Smooth muscle cell (in vitro differentiated cells): ENCODE data around the gene NOTUM. TPM values are rescaled to one million over a fixed set of nuclear protein-coding genes. Genes with fewer than 3 reads are reported as not detected.

Experiments
- DNase-seq: peaks from one replicate; lab custom pipeline; 2025; ENCODE audit not compliant: unreplicated experiment; lab: John Stamatoyannopoulos, UW
- H2AFZ ChIP-seq: fragments of 200-600 bp; sonication (generic); 2 replicates; pipeline ENCODE4 v1.6.0; 2016; ENCODE audit warnings: antibody characterized with exemption, low read depth, mild to moderate bottlenecking
- H3F3A ChIP-seq: fragments of 200-600 bp; sonication (generic); 2 replicates; pipeline ENCODE4 v1.6.0; 2017; ENCODE audit warnings: antibody characterized with exemption, low read depth
- H3K27ac ChIP-seq: fragments of 200-600 bp; sonication (generic); 2 replicates; pipeline ENCODE4 v1.5.1; 2016; ENCODE audit warnings: low read depth, mild to moderate bottlenecking
- H3K27me3 ChIP-seq: fragments of 200-600 bp; sonication (generic); 2 replicates; pipeline ENCODE4 v1.6.1; 2016; ENCODE audit warnings: low read depth, mild to moderate bottlenecking
- H3K36me3 ChIP-seq: fragments of 200-600 bp; sonication (generic); 2 replicates; pipeline ENCODE4 v1.5.1; 2016; ENCODE audit warnings: low read depth
- H3K4me1 ChIP-seq: fragments of 200-600 bp; sonication (generic); 2 replicates; pipeline ENCODE4 v1.5.1; 2016; ENCODE audit warnings: low read depth
- H3K4me2 ChIP-seq: fragments of 200-600 bp; sonication (generic); 2 replicates; pipeline ENCODE4 v1.6.0; 2016; ENCODE audit warnings: mild to moderate bottlenecking
- H3K4me3 ChIP-seq: fragments of 200-600 bp; sonication (generic); 2 replicates; pipeline ENCODE4 v1.5.1; 2016; ENCODE audit warnings: mild to moderate bottlenecking
- H3K79me2 ChIP-seq: fragments of 200-600 bp; sonication (generic); 2 replicates; pipeline ENCODE4 v1.6.0; 2016; ENCODE audit warnings: low read depth, mild to moderate bottlenecking
- H3K9ac ChIP-seq: fragments of 200-600 bp; sonication (generic); 2 replicates; pipeline ENCODE4 v1.6.0; 2016; ENCODE audit warnings: low read depth
- H3K9me3 ChIP-seq: fragments of 200-600 bp; sonication (generic); replicated peaks from 2 replicates; pipeline ENCODE4 v1.5.1; 2016; ENCODE audit warnings: low read depth
- H4K20me1 ChIP-seq: fragments of 200-600 bp; sonication (generic); 2 replicates; pipeline ENCODE4 v1.6.0; 2016; ENCODE audit warnings: low read depth
- CTCF ChIP-seq: fragments of 200-600 bp; sonication (generic); IDR thresholded peaks from 2 replicates; pipeline ENCODE4 v1.5.1; 2017; ENCODE audit warnings: borderline replicate concordance, mild to moderate bottlenecking, antibody characterized with exemption; ENCODE audit not compliant: insufficient read depth, poor library complexity, severe bottlenecking
- WGBS: methylation state at CpG from one replicate; pipeline ENCODE4 v1.1.7; 2016; ENCODE audit warnings: low lambda C conversion rate; 5-methylcytosine and 5-hydroxymethylcytosine counted together
- polyA plus RNA-seq: library from polyadenylated mRNA; unstranded; fragments of >200 nt; fragmentation: Nextera tagmentation; extraction: Ambion mirVana; gene quantifications from 2 replicates; pipeline ENCODE4 v1.2.1, GENCODE V29; 2016
- total RNA-seq: library from RNA; depleted of rRNA; stranded (reverse); fragments of >200 nt; gene quantifications from 2 replicates; pipeline ENCODE4 v1.2.3, GENCODE V29; 2014

NOTUM gene
- total and polyA plus RNA-seq, 2 experiments from 2014 or later, result 0.90 to 2.9 TPM

- Histone ChIP-seq H3K27ac (no peak overlapping the region), H3K9me3 (no peaks in the 10 kb centered on the region), H3F3A (no peaks in the 10 kb centered on the region), H3K9ac (no peak overlapping the region), H2AFZ (no peak overlapping the region), H3K27me3 (no peaks in the 10 kb centered on the region), H3K36me3 (no peaks in the 10 kb centered on the region), H3K4me2 (peak overlapping the region; percentile 98), H3K4me1 (peaks cover 7% of the 10 kb centered on the region), H4K20me1 (peaks cover 13% of the 10 kb centered on the region), H3K79me2 (peaks cover 8% of the 10 kb centered on the region), H3K4me3 (peak overlapping the region; percentile 83)
- no peak for DNase-seq
- no peak for TF ChIP-seq CTCF
- 96% methylated on average over 27 of the region's 27 CpGs for WGBS
Observed at GRCh38 chr17:81978524-81979298, 17.7 kb upstream of the NOTUM start.

- peaks cover 9% of the 10 kb centered on the region for H4K20me1 ChIP-seq
- peaks cover 8% of the 10 kb centered on the region for H3K79me2 ChIP-seq
- H3K27me3 ChIP-seq, result no peaks in the 10 kb centered on the region
- no peaks in the 10 kb centered on the region for H3F3A ChIP-seq
- H2AFZ ChIP-seq, result peak within 1 kb of the TSS; percentile 90
- H3K4me1 ChIP-seq, result peaks cover 7% of the 10 kb centered on the region
- H3K4me3 ChIP-seq, result peak within 1 kb of the TSS; percentile 83
- no peaks in the 10 kb centered on the region for H3K9me3 ChIP-seq
- peak; percentile 84 for DNase-seq
- no peak for TF ChIP-seq CTCF
- H3K27ac ChIP-seq, result peak within 1 kb of the TSS; percentile 87
- WGBS, result 2% methylated on average over 37 of the region's 76 CpGs
- H3K36me3 ChIP-seq, result no peaks in the 10 kb centered on the region
- peak within 1 kb of the TSS; percentile 95 for H3K9ac ChIP-seq
- H3K4me2 ChIP-seq, result peak within 1 kb of the TSS; percentile 98
Observed at GRCh38 chr17:81977211-81977808, 16.3 kb upstream of the NOTUM start, which contains the start of gene ASPSCR1. TSS of gene ASPSCR1 (plus strand) at chr17:81977629. CDS start at chr17:81977647, 18 bp downstream.

GRCh38 chr17:81976332-81977210 is 15.6 kb upstream of the NOTUM start:
- H3K27ac ChIP-seq, result peak overlapping the region; percentile 87
- H3K4me2 ChIP-seq, result peak overlapping the region; percentile 98
- peak overlapping the region; percentile 90 for H2AFZ ChIP-seq
- H3F3A ChIP-seq, result no peaks in the 10 kb centered on the region
- no peaks in the 10 kb centered on the region for H3K27me3 ChIP-seq
- H3K4me1 ChIP-seq, result peaks cover 7% of the 10 kb centered on the region
- WGBS, result 32% methylated on average over 30 of the region's 30 CpGs
- H3K36me3 ChIP-seq, result no peaks in the 10 kb centered on the region
- peak overlapping the region; percentile 83 for H3K4me3 ChIP-seq
- no peaks in the 10 kb centered on the region for H3K9me3 ChIP-seq
- peaks cover 3% of the 10 kb centered on the region for H4K20me1 ChIP-seq
- no peak for DNase-seq
- peaks cover 8% of the 10 kb centered on the region for H3K79me2 ChIP-seq
- TF ChIP-seq CTCF, result no peak
- H3K9ac ChIP-seq, result peak overlapping the region; percentile 95
